T-helper 2 cell (primary cell): ENCODE results near the gene HOXA3.

Source experiments
- DNase-seq, 5 experiments: peaks; one replicate each; pipeline versions ENCODE4 v3.0.0 to v3.0.0-alpha.2; 2012 to 2022

Gene HOXA3

DNA sequence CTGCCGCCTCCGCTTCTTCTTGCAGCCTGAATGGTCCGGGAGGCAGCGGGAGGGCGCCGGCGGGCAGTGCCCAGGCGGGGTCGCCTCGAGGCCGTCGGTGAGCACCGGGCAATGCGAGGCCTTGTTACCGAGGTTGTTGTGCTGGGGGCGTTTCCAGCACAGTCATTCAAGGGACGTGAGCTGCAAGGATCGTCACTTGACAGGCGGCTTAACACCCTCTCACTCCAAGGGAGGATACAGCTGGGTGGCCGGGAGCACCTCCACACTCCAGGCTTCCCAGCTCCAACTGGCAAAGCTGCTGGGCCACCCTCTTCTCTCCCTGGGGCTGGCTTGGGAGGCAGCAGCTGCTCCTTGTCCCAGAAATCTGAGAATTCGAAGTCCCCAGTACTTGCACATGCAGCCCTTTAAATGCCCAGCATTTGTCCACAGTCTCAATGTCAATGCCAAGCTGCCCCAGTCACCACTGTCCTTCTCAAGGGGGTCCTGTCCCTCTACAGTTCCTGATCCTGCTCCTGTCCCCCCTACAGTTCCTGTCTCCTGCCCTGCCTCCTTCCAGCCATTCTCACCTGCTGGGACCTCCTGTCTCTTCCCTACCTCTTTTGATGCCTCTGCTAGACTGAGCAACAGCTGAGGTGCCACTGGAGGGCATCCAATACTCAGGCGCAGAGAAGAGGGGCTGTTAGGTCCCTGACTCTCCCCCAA lies 37.1 kb upstream of the HOXA3 start:
- DNase-seq: no peak

DNA sequence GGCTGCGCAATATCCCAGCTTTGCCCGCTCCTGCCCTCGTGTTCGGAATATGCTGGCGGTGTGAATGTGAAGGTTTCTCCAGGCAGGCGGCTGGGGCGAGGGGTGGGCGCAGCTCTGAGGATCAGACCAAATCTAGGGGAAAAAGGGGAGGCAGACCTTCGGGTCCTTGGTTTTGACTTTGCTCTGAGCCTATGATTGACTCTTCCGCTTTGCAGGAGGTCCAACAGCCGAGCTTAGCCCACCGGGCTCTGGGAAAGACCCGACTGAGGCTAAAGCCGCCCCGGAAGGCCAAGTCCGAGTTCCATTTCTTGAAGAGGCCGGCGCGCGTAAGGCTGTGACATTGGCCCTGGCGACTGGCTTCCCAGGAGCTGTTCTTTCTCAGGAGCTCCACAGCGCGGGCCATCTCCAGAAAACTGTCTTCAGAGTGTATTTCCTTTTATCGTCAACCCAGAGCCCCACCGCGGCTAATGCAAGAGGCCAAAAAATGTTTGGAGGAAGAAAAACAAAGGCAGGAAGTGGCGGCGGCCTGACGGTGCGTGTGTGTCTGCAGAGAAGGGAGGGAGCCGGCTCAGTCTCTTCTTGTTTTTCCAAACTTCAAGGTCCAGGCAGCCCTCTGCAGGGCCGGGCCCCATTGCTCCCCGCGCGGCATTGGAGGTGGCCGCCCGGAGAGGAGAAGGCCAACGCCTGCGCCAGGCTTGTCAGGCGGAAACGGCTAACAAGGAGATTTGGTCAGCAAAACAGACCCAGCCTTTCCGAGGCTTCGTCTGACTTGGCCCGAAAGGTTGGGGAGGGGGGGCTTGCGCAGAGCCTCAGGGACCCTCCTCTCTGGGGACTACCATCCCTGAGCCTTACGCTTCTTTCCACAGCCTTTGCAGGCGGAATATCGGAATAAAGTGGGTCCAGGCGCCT lies 36.3 kb upstream of the HOXA3 start:
- peak in 1 of 5 experiments; percentile 73 for DNase-seq

DNA sequence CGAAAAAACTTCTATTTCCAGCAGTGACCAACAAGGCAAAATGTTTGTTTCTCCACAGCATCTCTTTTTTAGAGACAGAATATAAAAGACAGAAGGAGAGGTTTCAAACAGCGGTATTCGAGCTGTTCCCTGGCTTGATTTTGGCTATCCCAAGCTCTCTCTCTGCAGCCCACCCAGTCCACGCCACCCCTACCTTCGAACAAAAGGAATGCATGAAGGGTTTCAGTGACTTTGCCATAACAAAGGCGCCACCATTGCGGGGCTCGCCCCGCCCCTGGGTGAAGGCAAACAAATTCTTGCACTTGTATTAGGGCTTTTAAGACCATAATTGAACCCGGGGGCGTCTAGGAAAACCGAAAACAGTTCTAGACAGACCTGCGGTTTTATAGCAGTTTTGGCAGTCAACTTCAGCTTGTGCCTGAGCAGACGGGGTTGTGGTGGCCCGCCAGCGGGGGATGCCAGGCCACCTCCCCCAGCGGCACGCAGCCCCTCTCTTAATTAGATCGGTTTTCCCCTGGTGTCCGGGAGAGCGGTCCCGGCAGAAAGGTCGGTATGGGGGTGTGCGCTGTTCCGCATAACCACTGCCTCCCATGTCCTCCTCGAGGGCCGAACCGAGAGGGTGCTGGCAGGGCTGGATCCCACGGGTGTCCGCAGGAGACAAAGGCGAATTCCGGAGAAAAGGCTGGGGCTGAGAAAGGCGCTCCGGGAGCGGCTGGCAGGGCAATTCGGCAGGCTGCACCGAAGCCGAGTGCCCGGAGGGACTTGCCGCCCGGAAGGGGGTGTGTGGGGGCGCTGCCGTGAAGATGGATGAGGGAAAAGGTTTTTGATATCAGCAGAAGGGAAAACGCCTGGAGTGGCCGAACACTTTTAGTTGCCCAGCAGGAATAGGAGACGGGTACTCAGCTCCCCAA lies 35.3 kb upstream of the HOXA3 start:
- no peak for DNase-seq

DNA sequence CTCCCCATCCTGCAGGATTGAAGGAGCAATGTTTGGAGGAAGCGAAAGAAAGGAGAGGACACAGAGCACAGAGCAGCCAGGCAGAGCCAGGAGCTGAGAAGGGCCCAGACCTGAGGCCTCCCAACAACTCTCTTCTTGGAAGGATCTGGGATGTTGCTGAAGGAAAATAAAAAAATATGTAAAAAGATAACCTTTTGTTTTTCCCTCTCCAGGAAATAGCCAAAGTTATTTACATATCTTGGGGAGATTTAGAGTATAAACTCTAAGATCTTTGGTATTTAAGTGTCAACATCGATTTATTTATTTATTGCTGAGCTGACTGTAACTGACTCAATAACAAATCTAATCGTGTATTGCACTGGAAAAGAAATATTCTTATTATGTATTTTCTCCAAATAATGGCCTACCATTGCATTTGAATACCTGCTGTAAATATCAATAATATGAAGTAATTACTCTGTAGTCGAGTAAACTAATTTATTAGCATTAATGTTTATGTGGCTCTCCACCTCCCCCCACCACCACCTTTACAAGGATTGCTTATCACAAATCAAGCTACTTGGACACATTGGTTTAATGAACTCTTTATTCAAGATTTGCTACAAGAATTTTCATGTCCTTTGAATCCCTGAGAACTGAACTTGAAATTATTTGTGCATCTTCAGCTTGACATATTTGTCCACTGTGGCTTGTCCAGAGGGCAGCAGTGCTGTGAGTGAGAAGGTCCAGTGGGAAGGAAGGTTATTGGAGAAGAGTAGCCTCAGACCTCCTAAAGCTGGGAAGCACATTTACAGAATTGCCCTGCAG lies 34.5 kb upstream of the HOXA3 start:
- DNase-seq: no peak

DNA sequence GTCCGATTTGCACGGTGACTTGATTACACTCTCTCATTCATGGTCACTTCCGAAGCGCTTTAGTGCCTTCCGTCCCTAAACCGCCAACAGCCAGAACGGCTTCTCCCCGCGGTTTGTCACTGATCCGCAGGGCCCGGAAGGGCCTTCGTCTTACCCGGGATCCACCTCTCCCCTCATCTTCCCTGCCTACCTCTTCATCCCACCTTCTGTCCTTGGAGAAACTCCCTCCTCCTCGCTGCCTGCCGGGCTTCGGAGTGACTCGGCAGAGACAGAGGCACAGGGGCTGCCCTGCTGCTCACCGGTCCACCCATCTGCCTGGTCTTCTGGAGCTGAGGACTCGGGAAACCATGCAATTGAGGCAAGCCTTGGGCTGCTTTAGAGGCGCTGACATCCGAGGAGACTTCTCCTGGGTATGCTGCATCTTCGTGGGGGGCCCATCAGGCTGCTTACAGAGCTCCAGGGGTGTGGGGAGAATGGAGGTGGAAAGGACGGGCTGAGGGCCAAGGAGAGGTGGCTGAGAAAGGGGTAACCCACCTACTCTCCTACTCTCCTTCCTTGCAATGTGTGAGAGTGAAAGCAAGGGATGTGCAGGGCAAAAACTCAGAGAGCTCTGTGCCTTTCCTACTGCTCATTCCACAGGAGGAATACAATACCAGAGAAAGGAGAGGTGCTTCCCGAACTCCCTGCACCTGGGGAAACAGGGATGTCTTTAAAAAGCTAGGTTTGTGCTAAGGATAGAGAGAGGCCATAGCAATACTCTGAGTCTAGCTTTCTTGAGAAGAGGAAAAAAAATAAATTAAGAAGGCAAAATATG lies 33.7 kb upstream of the HOXA3 start:
- DNase-seq: no peak

DNA sequence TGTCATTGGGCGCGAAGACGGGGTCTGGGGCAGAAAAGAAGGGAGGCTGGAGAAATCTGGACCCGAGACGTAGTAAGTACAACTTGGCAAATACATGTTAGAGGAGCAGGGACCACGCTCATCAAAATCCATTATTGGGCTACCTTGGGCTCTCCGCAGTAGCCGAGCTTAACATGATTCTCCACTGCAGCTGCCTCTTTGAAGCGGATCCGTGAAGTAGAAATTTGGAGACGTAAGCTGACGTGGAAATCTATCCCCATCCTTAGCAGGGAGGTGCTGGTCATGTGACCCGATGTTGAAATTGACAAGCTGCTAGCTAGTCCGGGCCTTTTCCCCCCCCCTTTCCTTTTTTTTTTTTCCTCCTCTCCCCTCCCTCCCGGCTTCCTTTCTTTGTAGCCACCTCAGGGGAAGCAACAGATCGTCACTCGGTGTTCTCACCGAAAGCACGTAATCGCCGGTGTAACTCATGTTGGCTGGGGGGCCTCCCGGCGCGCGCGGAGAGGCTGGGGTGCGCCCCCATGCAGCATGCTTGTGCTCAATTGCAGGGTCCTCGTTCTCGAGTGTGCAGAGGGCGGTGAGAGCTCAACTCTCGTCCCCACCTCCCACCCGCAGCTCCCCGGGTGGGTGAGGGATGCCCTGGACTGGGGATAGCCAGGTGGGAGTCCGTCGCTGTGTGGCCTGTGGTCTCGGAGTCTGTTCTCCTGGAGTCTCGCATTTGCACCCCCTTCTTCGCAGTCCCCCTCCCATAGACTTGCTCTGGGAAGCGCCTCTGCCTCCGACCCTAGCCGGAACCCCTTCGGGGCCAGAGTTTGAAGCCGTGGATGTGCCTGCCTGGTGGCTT lies 32.9 kb upstream of the HOXA3 start, which contains the start of gene HOXA11:
Gene HOXA11 (minus strand): TSS at position 220 of the 841 bp plus-strand sequence. CDS start 88 bp downstream, at position 132.
- no peak for DNase-seq

DNA sequence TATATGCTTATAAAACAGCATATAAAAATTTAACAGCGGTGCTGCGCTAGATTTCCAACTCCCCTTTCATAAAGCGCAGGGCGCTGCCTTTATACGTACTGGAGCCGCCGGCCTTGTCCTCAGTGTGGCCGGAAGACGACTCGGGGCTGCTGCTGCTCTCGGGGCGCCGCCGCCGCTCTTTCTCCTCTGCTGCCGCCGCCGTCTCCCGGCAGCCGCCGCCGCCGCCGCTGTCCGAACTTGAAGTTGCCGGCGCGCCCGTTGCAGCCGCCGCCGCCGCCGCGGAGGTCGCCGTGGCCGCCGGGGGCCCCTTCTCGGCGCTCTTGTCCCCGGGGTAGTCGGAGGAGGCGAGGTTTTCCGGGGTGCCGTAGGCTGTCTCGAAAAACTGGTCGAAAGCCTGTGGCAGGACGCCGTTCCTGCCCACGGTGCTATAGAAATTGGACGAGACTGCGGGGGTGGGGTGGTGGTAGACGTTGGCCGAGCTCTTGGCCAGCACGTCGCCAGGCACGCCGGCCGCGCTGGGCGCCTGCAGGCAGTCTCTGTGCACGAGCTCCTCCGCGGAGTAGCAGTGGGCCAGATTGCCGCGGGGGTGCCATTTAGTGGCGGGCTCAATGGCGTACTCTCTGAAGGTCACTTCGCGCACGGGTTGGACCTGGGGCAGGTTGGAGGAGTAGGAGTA lies 32.1 kb upstream of the HOXA3 start:
- DNase-seq: peak in 1 of 5 experiments; percentile 50

DNA sequence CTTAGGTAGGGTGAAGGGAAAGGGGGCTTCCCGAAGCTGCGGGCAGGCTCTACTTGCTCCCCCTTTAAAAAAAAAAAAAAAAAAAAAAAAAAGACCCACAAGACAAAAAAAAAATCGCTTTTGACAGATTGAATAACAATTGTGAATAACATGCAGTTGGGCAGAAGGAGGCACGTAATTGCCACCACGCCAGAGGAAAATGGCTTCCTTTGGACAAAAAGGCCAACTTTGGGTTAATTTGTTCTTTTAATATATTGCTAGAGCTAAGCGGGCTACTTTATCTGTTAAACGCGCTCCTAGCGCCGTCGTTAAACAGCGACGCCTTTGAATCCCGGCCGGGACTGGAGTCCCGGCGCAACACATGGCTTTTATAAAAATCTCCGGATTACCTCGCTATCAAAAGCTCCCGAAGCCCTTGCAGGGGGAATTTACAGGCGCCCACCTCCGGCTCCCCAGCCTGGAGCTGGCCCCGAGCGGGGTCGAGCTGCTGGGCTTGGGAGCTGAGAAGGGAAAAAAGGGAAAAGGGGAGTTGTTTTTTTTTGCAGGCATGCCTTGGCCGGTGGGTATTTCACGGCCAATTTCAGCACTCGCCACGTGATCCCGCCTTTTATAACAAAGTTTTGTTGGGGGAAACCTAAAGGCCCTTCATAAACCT lies 31.4 kb upstream of the HOXA3 start:
- DNase-seq: no peak

DNA sequence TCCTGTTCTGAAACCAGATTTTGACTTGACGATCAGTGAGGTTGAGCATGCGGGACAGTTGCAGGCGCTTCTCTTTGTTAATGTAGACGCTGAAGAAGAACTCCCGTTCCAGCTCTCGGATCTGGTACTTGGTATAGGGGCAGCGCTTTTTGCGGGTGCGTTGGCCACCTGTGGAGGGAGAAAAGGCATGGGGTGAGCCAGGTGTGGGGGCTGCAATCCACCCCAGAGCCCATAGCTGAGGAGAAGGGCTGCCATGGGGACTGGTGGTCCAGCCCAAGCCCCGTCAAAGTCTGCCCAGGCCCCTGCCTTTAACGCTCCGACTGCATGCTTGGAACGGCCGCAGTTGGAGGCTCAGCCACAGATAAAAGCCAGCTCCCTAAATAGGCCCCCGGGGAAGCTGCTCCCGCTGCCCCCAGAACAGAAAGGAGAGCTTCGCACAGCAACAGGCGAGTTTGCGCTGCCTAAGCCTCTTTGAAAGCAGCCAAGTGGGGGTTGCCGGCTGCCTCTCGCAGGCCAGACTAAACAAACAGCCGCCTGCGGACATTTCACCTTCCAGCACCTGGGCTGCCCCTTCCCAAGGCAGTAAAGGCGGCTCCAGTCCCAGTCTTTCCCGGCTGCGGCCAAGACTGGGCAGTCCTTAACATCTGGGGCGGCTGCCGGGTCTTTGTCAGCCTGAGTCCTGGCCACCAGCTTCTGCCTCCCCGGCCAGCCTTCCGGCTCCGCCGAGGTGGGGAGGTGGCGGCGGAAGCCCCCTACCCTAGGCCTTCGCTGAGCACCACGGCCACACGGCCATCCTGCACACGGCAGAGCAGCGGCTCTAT lies 30.7 kb upstream of the HOXA3 start:
- DNase-seq: no peak

DNA sequence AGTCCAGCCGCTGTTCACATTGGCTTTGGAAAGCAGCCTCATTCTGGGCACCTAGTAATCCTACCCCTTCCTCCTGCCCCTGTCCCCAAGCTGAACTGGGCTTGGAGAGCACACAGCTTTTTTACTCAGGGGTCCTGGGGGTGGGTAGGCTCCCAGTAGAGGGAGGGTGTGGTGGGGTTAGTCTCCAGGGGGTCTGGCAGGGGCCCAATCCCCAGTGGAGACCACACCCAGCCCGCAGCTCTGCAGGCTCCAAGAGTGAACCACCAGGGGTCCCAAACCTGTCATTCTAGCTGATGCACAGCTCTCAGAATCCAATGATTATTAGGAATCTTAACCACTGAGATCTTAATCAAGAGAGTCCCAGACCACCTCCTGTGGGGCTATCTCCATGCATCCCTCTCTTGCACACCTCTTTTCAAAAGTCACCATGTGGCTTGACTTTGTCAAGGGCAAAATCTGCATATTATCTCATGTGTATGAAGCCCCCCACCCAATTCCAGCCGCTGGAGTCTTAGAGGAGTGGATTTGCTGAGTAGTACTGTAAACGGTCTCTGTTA lies 30.0 kb upstream of the HOXA3 start:
- DNase-seq: peak in 1 of 5 experiments; percentile 1

DNA sequence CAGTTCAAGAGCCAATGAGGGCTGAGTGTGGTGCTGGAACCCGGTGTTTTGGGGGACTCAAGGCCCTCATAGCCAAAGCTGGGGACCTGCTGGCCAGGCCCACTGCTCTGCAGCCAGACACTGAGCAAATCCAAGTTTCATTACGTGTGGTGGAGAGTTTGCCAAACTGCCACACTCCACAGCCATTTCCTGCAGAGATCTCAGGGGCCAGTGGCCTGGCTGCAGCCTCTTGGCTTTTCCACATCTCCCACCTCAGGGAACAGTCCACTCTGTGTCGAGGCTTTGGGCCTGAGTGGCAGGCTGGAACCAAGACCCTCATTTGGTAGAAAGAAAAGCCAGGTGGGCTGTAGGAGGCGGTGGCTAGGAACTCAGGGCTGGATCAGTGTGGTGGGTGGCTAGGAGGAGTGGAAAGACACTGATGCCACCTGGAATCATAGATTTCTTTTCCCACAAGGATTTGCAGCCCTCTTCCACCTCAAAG lies 29.5 kb upstream of the HOXA3 start:
- DNase-seq: no peak

DNA sequence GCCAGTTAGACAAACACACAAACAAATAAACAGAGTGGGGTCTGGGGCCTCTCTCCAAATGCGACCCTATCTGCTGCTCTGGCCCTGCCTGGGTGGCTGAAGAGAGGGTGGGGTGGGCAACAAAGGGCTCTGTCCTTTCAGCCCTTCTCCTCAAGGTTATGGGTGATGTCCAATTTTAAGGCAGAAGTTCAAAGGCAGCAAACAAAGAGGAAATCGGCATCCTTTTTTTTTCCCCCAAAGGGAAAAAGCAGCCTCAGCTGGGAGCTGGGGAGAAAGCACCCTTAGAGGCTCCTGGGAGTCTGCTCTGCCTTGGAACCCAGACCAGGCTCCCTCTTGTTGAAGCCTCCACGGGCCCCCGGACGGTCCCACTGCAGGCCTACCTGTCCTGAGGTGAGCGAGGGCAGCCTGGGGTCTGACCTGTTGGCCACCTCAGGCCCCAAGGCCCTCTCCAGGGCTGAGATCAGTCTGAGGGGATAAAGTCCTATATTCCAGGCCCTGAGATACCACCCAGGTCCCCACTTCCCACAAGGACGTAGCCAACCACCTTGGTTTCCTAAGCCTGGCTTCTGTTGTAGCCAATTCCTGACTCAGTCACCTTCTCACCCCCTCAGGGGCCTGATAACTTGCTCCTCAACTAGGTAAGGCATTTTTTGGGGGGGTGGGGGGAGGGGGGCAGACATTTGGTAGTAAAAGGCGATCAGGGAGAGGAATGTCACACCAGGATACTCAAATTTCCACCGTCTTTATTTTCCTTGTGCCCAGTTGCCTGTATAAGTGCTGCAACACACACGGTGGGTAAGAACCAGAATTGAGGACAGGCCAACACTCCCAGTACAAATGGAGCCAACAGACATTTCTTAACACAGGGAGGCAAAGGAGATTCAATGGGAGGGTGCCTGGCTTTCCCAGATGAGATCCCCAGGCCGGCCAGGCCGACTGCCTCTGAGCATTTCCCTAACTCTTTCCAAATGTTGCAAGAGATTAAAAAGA lies 28.3 kb upstream of the HOXA3 start:
- DNase-seq: peak in 1 of 5 experiments; percentile 4

DNA sequence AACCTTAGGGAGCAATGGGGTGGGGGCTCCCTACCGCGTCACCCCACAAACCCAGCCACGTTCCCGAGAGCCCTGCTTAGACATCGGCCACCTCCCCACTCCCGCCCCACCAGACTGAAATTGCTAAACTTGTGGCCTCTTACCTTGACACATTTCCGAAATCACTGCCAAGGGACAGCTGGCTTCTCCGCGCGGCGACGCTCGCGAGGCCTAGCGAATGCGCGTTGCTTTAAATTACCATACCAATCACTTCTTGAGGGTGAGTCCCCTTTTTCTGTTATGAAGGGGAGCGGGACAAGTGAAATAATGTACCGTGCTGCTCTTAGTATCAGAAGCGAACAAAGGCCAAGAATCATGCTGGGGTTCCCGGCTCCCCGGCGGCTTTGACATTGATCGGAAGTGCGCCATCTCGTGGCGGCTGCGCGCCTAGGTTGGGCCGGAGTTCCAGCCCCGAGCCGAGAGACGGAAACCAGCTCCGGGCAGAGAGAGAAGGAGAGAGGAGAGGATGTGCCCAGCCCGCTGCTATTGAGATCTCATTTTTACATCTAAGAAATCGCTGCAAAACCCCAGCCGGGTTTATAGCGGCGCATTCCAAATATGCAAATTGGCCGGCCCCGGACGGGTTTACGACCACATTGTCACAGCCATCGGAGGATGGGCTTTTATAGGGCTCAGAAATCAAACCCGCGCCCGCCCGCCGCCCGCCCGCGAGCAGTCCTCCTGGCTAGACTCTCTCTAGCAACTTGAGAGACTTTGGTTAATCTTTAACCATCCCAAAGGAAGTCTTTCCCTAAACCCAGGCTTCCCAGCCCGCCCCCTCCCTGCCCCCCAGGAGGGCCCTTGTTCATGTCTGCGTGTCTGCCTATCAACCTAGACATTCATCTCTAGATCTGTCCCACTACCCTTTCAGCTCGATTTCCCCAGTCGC lies 27.4 kb upstream of the HOXA3 start:
- peak in 4 of 5 experiments; percentile 0 to 58 (median 42) for DNase-seq

DNA sequence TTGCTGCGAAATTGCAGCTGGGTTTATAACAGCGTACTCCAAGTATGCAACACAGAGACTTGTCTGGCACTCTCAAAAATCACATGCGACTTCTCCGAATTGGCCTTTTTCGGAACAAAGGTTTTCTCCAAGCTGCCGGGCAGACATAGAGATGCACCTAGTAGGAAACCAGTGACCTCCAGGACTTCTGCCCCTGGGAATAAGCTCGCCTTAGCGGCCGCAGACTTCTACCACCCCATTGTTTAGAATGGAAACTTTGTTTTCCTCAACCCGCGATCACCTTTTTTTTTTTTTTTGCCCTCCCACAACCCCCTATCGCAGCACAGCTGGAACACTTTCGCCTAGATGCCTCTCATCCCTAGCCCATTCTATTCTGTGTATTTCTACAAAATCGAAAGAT lies 26.6 kb upstream of the HOXA3 start:
- no peak for DNase-seq

DNA sequence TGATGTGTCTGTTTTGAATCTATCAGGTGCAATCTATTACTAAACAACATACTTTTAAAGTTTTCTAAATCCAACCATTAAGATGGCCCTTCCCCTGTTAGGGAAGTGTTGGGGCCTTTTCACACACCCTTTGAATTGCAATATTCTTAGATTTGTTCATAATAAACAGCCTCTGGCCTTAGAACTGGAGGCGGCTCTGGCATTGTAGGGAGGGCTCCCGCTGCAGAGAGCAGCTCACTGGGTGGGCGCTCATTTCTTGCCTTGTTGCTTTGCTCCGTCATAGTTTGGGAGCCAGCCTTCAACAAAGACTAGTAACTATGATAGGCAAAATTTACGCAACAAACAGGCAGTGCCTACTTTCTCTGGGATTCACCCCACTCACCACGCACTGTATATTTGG lies 26.0 kb upstream of the HOXA3 start:
- DNase-seq: no peak
